HG02571 (cell line): ENCODE results near the gene RBPJ.

Source experiments
- ATAC-seq: cut with Tn5 transposase; IDR thresholded peaks from one replicate; pipeline ENCODE4 v1.9.1; 2021; ENCODE audit warnings: mild to moderate bottlenecking, moderate library complexity; ENCODE audit not compliant: unreplicated experiment

RBPJ gene

DNA sequence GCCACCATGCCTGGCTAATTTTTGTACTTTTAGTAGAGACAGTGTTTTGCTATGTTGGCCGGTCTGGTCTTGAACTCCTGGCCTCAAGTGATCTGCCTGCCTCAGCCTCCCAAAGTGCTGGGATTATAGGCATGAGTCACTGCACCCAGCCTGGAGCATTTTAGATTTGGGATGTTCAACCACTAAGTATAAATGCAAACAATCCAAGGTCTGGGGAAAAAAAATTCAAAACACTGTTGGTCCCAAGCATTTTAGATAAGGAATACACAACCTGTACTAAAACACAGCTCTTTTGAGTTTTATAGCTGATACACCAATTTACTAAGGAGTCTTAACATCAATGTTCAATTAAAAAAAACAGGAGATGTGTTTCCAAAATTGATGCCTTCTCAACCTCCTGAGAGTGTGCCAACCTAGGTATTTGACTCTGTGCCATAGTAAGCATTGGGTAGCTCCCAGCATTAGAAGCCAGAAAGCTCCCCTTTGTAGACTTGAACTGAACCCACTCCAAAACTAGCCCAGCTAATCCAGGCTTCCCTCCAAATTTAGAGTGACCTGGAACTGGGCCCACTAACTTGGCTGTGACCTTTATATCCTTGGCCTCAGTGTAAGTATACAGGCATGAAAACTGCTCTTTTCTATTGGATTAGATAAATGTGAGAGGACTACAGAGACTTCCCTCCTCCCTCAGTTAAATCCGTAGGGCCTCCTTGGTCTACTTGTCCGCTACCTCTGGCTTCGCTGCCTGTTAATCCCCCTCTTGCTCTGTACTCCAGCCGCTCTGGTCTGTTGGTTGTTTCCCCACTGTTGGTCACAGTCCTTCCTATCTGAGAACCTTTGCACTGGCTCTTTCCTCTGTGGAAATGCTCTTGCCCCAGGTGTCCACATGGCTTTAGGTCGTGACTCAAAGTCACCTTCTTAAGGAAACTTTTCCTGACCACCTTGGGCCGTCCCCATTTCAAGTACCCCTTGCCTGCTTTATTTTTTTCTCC lies 91.9 kb downstream of the RBPJ start:
- ATAC-seq = no peak

DNA sequence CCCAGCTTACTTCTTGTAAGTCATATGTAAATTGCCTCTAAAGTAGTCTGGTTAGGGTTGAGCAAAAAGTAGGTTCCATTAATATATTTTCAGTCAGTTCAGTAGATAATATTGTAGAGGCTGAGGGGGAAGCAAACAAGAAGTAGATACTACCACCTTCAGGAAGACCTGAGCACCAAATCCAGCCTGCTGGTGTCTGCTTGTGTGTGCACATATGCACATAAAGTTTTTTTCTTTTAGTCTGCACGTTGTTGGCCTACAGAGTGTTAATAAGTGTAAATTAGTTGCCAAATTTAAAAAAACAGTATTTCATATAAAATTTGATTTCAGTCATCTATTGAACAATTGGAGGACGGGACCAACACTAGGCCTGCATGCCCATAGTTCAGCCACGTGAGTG lies 92.8 kb downstream of the RBPJ start:
- ATAC-seq = no peak

DNA sequence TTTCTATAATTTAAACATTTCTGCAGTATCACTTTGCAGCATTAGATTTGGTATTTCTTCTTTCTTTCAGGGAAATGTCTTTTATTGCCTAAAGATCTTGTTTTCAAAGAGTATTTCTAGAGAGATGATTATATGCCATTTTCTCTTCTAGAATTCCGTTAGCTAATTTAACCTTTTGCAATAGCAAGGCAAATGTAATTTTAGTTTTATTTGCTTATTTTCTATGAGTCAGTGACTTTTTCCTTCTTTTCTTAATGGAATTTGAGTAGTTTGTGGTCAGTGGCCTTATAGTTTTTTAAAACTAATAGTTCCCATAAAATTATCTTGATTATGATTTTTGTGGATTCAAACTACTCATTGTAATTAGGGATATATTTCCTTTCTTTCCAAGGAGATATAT lies 97.3 kb downstream of the RBPJ start:
- no peak for ATAC-seq

DNA sequence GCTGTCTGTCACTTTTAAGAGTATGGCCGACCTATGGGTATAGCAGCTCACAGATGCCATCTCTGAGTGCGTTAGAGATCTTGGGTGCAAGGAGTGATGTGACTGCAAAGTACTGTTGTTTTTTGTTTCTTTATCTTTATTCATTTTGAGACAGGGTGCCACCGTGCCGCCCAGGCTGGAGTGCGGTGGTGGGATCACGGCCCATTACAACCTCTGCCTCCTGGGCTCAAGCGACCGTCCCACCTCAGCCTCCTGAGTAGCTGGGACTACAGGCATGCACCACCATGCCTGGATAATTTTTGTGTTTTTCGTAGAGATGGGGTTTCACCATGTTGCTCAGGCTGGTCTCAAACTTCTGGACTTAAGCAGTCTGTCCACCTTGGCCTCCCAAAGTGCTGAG lies 98.0 kb downstream of the RBPJ start:
- no peak for ATAC-seq

DNA sequence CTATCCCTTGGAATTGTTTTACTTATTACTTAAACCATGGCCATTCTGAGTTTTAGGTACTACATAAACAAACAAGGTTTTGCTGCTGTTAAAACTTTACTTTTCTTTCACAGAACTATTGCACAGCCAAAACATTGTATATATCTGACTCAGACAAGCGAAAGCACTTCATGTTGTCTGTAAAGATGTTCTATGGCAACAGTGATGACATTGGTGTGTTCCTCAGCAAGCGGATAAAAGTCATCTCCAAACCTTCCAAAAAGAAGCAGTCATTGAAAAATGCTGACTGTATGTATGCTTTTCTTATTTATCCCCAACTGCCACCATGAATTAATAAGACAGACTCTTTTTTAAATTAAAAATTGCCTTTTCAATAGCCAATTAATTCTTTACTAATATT lies 99.6 kb downstream of the RBPJ start:
- no peak for ATAC-seq

DNA sequence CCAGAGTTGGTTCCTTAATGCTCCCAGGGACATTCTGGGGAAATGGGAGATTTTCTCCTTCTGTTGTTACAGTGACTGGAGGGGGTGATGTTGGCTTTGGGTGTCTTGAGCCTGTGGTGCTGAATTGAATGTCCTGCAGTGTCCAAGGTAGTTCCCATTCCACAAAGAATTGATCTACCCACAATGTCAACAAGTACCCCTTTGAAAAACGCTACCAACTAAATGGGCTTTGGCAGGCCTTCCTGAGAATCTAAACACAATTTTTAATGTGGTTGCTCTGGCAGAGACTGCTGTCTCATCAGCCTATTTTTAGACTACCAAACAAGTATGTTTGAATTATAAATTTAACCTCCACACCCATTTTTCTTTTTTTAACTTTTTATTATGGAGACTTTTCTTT lies 100.1 kb downstream of the RBPJ start:
- ATAC-seq = no peak

DNA sequence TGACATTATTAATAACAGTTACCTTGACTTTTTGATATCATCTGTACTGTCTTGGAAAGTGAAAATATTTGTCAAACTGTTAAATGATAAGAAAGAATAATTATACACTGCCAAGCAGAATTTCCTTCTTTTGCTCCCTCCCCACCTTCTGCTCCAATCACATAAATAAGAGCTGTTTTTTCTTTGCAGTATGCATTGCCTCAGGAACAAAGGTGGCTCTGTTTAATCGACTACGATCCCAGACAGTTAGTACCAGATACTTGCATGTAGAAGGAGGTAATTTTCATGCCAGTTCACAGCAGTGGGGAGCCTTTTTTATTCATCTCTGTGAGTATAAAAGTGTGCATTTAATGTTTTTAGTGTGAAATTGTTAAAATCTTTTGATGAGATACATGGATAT lies 103.3 kb downstream of the RBPJ start:
- ATAC-seq = no peak

DNA sequence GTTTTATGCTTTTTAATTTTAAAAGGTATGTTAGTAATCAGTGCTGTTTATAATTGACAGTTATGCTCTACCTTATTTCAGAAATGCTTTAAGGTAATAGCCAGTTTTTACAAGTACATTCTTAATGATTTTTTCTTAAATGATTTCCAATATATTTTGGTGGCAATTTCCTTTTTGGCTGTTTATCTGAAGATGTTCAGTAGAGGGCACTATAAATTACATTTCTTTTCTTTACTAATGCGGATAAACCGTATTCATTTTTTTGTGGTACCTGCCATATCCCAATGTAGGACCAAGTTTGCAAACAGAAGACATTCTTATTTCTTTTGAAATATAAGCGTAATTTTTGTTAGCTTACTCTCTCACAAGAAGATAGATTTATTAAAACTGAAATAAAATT lies 104.0 kb downstream of the RBPJ start:
- ATAC-seq = no peak

DNA sequence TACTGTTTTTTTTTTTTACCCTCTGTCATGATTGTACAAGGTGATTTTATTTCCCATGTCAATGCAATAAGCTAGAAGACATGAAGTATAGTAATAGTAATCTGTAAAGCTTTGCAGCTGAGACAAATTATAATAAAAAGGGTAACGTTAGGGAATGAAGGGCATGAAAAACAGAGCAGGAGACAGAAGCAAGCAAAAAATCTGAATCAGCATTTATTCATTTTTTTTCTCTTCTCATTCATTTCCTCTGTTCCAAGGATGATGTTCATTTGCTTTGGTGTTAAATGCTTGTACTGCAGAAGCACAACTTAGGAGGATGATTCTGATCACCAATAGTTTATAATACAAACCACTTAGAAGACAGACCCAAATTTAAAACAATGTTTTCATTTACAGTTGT lies 105.1 kb downstream of the RBPJ start:
- ATAC-seq = no peak

DNA sequence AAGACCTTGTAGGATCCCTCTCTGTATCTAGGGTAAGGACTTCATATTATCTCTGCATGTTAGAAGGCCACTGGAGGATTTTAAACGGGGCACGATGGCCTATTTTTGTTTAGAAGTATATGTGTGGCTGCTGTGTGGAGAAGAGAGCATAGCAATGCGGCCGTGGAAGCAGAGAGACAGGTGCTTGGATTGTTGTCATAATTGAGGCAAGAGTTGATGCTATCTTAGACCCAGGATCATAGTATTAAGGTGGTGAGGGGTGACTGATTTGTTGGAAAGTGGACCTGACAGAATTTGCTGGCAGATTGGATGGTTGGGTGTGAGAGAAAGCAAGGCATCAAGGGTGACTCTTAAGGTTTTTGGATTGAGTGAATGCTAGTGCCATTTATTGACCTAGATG lies 106.1 kb downstream of the RBPJ start:
- no peak for ATAC-seq

DNA sequence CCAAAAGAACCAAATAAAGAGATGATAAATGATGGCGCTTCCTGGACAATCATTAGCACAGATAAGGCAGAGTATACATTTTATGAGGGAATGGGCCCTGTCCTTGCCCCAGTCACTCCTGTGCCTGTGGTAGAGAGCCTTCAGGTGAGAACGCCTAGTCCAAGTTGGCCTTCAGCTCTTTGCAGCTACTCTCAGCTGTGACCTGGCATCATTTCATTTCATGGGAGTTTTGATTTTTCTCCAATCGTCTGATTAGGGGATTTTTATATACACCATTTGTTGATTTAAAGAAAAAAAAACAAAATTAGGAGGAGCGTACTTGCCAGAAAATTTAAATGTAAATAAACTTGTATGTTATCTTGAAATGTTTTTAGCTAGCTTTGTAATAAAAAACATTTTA lies 109.1 kb downstream of the RBPJ start:
- ATAC-seq = no peak

DNA sequence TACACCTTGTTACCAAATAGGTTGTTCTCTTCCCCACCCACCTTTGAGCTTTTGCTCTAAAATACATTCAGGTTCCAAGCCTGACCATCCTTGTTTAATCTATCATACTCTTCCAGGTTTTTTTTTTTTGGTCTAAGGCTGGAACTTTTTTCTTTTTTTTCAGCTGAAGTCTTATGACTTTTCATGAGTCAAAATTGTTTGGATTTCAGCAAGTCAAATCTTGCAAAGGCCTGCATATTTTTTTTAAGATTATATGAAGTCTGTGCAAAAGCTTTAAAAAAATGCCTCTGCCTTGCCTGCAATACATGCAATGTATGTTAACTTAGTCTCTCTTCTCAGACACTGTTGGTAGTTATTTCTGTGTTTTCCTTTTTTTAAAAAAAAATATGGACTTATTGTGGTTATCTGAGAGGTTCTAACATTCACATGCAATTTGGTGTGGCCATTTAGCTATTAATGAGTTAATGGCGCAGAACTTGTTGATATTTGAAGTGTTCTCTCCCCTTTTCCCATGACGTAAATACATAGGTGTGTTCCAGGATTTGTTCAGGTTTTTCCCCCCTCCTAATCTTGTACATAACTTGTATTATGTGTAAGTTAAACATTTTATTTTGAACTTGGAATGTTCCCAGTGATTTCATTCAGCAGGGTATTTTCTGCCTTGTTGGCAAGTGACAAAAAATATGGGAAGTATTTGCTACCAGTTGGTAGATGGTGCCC lies 110.8 kb downstream of the RBPJ start:
- no peak for ATAC-seq

DNA sequence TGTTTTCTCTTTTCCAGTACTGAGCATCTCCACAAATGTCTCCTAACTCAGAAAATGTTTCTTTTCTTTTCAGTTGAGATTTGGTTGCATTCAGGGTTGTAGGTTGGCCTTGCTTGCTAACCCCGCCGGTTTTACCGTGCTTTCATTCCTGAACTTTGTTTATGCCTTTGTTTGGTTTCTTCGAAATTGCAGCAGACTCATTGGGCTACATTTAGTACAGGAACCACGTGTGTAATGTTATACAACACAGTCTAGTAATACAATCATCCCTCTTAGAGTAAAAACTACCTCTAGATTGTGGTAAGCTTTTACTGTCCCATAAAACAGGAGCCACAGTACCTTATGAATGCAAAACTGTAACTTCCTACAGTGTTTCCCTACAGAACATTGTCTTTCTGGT lies 111.6 kb downstream of the RBPJ start:
- ATAC-seq = no peak

DNA sequence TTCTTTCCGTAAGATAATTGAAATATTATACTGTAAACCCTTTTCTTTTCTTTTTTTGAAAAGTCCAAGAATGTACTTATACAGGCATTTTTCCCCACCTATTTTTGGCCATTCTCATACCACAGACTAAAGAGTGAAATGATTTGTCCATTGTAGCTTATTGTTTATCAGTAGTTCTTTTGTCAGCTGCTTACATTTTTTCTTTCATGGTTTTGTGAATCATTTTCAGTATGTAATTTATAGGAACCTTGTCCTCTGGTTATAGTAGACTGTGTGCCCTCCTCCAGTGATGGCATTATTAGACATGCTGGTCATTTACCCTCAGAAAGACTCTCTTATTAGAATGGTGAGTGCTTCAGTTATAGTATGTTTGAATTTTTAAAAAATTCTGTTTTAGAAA lies 112.7 kb downstream of the RBPJ start:
- ATAC-seq = no peak

DNA sequence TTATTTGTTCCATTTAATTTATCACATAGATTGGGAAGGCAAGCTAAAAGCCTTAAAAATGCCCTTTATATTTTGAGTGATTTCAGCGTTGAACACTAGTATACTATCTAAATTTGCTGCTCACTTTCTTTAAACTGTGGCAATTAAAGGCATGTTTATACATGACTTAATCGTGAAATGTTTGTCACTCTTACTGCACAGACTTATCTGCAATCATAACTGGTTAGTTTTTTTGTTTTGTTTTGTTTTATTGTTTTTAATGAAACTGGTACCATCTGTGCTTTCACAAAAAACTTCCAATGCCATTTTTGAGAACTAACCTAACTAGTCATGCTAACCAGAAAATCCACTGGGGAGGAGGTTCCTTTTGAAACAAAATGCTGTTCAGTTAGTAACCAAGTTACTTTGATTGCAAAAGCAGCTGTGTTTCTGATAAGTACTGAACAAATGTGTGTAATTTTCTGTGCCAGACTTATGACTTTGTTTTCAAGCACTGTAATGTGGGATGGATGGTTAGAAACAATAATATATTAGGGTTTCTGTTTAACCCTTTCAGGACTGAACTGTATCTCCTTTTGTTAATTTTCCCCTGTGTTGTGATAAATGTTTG lies 113.3 kb downstream of the RBPJ start:
- ATAC-seq = no peak

DNA sequence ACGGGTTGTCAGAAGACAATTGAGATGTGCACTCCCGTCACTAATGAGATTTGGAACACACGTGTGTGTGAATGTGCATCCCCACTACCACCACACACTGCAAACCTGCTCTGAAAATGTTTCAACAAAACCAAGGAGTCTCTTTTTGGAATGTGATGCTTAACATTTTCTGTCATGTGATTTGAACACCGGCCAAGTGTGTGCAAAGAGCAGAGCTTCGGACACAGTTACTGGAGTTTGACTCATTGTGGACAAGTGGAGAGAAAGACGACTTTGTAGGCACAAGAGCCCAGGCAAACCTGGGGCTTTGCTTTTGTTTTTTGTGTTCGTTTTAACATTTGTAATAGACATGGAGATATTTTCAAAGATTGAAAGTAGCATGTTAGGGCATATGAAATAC lies 120.3 kb downstream of the RBPJ start:
- ATAC-seq = no peak

DNA sequence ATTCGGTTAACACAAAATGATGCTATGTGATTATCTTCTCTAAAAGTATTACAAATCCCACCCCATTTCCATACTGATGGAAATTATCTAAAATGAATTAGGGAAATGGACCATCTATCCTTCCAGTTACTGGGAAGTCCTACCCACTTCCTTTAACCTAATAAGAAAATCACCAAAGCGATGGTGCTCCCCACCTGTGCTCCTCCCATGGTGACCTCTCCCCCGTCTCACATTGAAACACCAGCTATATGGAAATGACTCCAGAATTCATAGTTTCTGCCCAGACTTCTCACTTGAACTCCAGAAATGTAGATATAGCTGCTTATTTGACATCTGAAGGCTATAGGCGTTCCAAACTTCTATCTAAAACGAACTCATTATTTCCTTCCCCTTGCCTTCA lies 121.0 kb downstream of the RBPJ start:
- no peak for ATAC-seq

DNA sequence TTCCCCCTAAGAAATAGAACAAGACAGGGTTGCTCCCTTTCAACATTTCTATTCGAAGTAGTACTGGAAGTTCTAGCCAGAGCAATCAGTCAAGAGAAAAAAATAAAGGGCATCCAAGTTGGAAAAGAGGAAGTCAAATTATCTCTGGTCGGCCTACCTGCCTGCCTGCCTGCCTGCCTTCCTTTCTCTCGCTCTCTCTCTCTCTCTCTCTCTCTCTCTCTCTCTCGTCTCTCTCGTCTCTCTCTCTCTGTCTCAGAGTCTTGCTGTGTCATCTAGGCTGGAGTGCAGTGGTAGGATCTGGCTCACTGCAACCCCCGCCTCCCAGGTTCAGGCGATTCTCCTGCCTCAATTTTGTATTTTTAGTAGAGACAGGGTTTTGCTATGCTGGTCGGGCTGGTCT lies 126.6 kb downstream of the RBPJ start:
- no peak for ATAC-seq

DNA sequence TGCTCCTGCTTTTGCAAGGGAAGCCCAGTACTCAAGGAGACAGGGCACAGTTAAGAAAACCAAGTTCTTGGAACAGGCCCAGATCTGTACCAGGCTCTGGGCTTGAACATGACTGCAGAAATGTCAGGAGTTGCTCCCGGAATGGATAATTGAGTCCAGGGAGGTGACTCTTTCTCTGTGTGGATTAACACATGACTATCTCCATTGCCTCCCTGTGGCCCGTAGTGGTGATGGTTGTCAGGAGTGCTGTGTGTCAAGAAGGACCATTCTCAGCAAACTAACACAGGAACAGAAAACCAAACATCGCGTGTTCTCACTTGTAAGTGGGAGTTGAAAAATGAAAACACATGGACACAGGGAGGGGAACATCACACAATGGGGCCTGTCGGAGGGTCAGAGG lies 129.6 kb downstream of the RBPJ start:
- no peak for ATAC-seq

DNA sequence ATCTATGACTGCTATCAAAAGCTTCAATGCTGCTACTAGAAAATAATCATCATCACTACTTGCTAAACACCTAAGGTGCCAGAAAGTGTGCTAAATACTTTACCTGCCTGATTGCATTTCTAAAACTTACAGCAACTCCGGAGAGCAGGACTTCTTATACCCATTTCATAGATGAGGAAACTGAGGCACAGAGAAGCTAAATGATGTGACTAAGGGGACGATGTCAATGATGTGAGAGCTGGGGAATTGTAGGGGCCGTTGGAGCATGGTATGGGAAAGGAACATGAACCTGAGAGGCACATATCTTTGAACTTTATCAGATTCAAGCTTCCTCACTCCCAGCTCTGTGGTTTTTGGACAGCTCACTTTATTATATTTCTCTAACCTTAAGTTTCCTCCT lies 130.8 kb downstream of the RBPJ start:
- no peak for ATAC-seq

DNA sequence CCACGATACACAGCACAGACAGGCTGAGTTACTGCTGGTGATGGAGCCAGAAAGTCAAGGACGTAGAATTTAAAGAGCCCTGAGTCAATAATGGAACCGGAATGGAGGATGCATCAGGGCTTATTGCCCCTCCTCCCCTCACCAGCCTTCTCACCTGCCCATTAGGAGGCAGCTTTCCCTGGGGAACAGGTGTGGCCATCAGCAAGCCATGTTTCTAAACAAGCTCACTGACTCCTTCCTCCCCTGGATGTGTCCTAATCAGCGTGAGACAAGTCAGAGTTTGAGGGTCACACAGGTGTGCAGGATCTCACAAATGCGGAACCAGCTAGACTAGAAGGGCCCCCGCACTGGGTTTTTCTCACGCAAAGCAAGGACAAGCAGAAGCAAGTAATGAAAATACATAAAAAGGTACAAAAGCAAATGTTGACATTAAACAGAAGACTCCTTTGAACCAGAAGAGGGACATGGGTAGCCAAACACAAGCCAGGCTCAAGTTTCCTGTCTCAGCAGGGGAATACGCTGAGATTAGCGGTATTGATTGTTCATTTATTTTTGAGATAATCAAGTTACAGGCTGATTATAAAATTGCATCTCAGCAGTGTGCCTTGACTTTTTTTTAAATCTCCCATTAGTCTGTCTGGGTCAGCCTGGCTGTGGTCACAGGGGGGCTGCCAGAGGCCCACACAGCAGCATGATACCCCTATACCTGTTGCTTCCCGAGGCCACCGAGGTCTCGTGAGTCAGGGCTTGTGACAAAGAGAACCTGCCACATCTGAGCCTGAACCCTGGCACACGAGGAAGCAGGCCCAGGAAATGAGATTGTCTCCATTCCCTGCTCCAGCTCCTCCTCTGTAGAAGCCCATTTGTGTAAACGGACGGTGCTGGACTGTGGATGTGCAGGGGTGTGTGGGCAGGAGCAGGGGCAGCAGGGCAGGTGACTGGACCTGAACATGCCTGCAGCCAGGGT lies 132.0 kb downstream of the RBPJ start:
- no peak for ATAC-seq
